ENCODE results near the gene SHISA8.
"Not testable (repeated sequence)": the region's sequence is repeated elsewhere in the genome, so short reads cannot be mapped to it uniquely, and the experiment has no call there.

SHISA8 gene

DNA sequence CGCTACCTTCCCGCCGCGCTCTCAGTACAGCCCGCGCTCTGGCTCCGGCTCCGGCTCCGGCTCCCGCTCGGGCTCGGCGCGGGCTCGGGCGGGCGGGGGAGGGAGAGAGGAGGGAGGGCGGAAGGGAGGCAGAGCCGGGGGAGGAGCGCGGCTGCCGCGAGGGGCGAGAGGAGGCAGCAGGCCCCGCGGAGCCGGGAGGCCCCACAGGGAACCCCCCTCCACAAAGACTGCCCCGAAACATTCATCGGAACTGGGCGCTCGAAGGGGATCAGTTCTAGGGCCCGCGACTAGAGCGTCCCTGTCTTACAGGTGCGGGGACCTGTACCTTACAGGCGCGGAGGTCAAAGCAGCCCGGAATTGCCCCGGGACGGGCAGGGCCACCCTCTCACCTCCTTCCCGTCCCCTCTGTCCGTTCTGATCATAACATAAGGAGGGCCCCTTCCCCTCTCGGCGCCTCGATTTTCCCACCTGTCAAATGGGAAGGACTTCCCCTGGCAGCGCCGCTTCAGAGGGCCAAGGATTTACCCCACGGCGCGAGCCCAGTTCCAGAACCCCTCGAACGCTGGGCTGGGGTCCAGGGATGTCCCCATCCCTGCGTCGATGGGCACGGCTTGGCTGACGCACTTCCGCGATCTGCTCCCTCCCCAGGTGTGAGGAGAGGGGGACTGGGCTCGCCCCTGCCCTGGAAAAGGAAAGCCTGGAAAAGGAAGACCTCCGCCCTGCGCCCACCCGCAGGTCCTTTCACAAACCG, at the start of gene SHISA8:
Gene SHISA8, minus strand, starts transcription at position 40 of the 751 bp plus-strand sequence. CDS start 407 bp downstream, outside the sequence.
- peak; percentile 14 for DNase-seq (ENCODE audit: low read depth)

DNA sequence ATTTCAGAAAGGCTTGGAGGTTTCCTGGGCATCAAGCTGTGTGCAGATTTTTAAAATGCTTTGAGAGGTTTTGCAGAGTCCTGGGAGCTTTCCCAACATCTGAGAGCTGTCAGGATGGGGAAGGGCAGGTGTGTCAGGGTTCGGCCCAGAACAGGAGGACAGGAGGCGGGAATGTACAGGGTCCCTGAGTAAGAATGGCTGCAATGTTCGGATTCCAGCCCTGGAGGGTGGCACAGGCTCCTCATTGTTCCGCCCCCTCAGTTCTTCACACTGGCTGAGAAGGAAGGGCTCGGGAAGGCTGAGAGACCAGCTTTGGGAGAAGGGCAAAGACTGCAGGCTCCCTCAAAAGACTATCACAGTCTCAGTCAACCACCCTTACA, 49.2 kb upstream of the SHISA8 start:
- DNase-seq (ENCODE audit: low read depth): no peak

DNA sequence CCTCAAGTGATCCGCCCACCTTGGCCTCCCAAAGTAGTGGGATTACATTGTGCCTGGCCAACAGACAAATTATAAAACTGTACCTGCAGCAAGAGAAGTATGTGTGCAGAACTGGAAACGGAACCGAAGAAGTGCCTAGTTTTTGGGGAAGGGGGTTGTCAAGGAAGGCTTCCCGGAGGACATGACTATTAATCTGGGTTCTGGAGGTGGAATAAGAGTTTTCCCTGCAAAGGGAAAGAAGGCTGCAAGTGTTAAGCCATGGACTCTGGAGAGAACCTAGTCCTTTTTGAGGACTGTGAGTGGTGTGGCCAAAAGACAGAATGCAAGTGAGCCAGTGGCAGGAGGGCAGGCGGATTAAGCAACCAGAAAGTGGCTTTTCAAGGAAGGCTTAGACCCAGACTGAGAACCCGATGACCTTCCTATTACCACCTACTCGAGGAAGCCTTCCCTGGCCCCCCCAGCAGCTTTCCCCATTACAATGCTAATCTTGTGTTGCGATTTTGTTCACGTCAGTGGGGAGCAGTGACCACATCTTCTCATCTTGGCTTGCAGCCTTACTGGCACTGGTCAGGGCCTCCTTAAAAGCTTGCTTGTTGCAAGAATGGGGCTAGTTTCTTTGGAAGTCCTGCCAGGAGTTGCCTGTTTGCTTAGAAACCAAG, 48.7 kb upstream of the SHISA8 start:
- DNase-seq (ENCODE audit: low read depth): peak; percentile 45

DNA sequence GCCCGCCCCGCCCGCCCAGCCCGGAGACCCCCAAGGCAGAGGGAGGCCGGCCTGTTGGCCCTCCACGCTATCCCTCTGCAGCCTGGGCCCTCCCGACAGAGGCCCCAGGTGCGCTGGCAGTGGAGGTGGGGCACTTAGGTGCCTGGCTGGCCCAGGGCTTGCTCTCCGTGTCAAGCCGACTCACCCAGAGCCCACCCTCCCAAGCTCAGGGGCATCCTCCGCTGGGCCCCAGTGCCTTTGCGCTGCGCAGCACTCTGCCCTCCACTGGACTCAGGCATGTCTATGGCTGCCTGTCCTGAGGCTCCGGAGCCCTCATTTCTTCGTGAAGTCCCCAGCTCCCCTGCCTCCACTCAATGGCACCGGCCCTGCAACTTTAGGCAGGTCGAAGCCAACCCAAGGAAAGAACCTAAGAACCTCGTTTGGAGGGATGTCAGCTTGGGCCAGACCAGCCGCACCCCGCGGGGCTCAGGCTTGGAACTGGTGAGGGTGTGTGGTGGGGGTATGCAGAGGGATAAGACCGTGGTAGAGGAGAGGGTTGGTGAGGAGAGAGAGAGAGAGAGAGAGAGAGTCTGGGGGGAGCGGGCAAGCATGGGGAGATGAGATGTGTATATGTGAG, 43.2 kb upstream of the SHISA8 start:
- DNase-seq (ENCODE audit: low read depth): no peak

- no peak for DNase-seq (ENCODE audit: low read depth)
Measured at GRCh38 chr22:41952713-41953112, 37.8 kb upstream of the SHISA8 start.

GRCh38 chr22:41951898-41952474, 37.1 kb upstream of the SHISA8 start, which contains the start of gene SMIM45:
Gene SMIM45 (plus strand): TSS chr22:41952150.
- DNase-seq (ENCODE audit: low read depth): no peak

DNA sequence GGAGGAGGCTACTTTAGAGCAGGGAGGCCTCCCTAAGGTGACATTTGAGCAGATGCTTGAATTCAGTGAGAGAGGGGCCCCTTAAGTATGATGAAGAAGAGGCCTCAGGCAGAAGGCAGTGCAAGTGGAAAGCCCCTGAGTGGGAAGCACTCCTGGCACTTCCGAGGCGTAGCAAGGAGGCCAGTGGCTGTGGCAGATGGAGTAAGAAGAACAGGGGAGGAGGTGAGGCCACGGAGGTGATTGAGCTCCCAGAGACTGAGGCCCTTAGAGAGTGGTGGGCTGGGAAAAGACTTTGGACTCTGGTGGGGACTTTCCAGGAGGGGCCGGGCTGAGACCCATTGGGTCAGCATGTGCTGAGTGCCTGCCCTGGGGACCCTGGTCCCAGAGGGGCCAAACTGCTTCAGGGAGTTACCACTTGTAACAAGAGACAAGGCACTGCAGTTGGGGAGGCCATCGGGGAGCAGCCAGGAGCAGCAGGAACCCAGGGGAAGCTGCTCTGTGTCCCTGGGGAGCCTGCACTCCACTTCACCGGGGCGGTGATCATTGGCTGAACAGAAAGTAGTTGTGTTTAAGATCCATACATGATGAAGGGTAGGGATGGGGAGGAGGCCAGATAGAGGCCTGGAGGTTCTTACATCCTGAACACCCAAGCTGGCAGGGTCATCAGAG, 34.6 kb upstream of the SHISA8 start:
- no peak for DNase-seq (ENCODE audit: low read depth)

DNA sequence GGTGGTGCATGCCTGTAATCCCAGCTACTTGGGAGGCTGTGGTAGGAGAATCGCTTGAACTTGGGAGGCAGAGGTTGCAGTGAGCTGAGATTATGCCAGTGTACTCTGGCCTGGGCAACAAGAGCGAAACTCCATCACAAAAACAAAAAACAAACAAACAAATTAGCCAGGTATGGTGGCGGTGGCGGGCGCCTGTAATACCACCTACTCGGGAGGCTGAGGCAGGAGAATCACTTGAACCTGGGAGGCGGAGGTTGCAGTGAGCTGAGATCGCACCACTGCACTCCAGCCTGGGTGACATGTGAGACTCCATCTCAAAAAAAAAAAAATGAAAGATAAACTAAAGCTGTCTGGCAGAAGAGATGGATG, 34.0 kb upstream of the SHISA8 start:
- DNase-seq (ENCODE audit: low read depth): not testable (repeated sequence)

DNA sequence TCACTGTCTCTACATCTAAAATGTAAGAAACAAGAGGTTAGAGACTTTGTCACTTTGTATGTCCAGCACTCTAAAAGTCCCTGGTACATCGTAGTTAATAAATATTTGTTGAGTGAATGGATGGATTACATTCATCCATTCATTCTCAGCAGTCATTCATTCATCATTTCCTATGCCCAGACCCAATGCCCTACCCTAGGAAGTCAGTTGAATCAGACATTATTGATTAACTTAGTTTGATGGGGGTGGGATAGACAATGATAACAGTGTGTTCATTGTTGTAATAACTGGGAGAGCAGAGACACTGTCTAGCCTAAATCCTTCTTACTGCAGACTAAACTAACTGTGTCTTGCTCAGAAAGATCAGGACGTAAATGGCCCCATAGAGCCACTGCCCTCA, 33.3 kb upstream of the SHISA8 start:
- DNase-seq (ENCODE audit: low read depth): no peak

DNA sequence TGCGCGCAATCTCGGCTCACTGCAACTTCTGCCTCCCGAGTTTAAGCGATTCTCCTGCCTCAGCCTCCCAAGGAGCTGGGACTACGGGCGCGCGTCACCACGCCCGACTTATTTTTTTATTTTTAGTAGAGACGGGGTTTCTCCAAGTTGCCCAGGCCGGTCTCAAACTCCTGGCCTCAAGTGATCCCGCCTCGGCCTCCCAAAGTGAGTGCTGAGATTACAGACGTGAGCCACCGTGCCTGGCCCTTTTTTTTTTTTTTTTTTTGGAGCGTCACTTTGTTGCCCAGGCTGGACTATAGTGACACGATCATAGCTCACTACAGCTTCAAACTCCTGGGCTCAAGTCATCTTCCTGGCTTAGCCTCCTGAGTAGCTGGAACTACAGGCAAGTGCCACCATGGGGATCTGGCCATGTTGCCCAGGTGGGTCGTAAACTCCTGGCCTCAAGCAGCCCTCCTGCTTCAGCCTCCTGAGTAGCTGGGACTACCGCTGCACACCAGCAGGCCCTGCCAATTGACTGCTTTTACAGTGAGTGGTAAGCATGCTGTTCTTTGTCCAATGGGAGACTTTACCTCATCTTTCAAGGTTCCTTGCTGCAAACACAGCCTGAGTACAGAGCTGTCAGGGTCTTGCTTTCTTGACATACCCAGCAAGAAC, 32.7 kb upstream of the SHISA8 start:
- no peak for DNase-seq (ENCODE audit: low read depth)

DNA sequence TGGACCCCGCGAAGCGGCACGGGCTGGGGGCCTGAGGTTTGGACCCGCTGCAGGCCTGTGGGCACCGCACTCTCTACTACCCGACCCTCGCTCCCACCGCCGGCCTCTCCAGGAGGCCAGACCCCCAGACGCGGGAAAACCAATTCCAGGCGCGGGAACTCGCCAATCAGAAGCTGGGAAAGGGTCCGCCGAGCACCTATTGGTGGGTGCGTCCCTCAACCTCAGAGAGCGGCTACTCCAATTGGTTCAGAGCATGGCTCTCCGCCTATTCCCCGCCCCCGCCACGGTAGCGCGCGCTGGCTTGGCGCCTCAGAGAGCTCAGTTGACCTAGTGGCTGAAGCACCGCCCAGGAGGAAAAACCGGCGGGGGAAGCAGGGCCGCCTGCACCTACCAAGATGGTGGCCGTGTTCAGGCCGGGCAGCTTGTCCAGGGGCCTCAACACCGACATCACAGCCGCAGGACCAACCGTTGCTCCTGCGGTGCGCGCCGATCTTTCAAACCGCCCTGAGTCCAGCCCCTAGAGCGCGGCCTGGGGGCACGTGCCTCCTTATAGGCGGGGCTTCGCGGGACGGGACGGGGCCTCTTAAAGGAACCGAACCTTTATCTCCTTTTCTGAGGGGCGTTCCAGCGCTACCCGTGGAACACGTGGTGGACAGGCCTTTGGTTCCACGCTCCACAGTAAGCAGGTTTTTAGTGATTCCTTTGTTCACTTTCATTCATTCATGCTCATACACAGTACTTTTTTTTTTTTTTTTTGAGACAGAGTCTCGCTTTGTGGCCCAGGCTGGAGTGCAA, 32.0 kb upstream of the SHISA8 start, which contains the start of gene CENPM:
Gene CENPM, minus strand, starts transcription at position 524 of the 795 bp plus-strand sequence. Its CDS starts 76 bp downstream, at position 448.
- DNase-seq (ENCODE audit: low read depth): peak; percentile 84

DNA sequence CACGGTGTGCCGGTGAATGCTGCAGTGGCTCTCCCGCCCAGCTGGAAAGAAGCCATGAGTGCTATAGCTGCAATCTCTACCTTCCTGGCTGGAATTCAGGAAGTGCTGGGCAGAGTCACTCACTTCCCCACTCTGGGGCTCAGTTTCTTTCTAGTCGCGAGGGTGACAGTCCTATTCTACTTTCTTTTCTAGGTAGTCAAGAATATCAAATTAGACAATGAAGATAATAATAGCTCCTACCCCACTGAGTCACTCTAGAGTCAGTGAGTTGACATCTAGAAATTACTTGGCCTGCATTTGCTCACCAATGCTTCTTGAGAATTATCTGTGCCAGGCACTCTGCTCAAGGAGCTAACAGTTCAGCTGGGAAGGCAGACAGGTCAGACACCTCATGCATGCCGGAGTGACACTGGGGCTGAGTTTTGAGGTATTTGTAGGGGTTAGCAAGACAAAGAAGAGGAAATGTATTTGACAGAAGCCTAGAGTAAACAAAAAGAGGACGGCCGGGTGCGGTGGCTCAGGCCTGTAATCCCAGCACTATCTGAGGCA, 28.9 kb upstream of the SHISA8 start:
- DNase-seq (ENCODE audit: low read depth): no peak

GRCh38 chr22:41940832-41941765, 26.2 kb upstream of the SHISA8 start:
- peak; percentile 96 for DNase-seq (ENCODE audit: low read depth)

DNA sequence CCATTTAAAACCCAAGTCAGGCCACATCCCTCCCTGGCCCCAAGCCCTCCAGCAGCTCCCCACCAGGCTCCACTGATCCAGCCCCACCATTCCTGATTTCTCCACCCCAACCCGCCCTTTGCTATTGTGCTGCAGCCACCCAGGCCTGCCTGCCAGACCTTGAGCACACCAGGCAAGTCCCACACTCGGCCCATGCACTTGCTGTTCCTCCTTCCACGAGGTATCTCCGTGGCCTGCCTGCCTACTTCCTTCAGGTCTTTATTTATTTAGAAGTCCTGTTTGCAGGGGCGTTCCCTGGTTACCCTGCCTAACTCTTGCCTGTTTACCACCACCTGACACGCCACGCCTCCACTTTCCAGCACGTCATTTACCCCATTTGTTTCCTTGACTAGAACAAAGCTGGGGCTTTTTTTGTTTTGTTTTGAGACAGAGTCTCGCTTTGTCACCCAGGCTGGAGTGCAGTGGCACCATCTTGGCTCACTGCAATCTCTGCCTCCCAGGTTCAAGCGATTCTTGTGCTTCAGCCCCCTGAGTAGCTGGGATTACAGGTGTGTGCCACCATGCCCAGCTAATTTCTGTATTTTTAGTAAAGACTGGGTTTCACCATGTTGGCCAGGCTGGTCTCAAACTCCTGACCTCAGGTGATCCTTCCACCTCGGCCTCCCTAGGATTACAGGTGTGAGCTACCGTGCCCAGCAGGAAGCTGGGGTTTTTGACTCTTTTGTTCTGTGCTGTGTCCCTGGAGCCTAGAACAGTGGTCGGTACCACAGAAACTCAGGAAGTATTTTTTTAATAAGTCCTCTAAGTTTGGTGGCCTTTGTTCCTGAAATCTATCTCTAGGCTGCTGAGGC, 25.3 kb upstream of the SHISA8 start:
- DNase-seq (ENCODE audit: low read depth): no peak

DNA sequence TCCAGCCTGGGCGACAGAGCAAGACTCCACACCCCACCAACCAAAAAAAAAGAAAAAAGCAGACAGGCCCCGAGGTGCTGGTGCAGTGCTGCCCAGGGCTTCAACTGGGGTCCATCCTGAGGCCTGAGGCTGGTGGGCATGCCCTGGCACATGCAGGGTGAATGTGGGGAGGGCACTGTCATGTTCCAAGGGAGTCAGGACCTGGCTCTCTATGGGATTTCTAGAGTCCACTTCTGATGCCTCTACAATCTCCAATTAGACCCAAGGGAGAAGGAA, 22.0 kb upstream of the SHISA8 start:
- no peak for DNase-seq (ENCODE audit: low read depth)

- no peak for DNase-seq (ENCODE audit: low read depth)
Measured at GRCh38 chr22:41935509-41935908, 20.6 kb upstream of the SHISA8 start.

DNA sequence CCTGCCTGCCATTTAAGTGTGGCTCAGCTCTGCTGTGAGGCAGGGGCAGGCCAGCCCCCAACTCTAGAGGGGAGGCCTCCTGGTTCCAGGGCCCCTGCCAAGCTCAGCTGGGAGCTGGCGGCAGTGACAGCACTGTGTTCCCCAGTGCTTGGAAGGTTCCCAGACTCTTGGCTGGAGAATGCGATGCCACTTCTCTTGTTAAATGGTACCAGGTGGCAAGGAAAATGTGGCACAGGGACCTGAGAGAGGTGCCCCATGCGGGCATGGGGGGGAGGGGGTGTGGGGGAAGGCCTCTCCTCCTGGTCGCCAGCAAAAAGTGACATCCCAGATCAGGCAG, 20.1 kb upstream of the SHISA8 start:
- no peak for DNase-seq (ENCODE audit: low read depth)

- no peak for DNase-seq (ENCODE audit: low read depth)
Measured at GRCh38 chr22:41934284-41935014, 19.6 kb upstream of the SHISA8 start.
